Activated T-helper 17 cell treated with anti-CD3 and anti-CD28 coated beads, Interleukin-2, amount 50 U/mL, for 72 hours (primary cell): ENCODE data around the gene RBBP8NL. TPM values are rescaled to one million over a fixed set of nuclear protein-coding genes. Genes with fewer than 3 reads are reported as not detected.
A peak's percentile ranks its signal among the peaks of the same experiment; 100 is the strongest.

Experiments
- ATAC-seq: fragments of 150-1000 bp; cut with Tn5 transposase; replicated peaks from 2 replicates; pipeline ENCODE4 v1.10.0; 2021; ENCODE audit warnings: mild to moderate bottlenecking, moderate library complexity
- H3K27ac Mint-ChIP-seq: one replicate; pipeline ENCODE4 v1.8.0; 2022; ENCODE audit warnings: mixed read lengths
- H3K27me3 Mint-ChIP-seq: one replicate; pipeline ENCODE4 v1.8.0; 2022; ENCODE audit warnings: mixed read lengths
- H3K36me3 Mint-ChIP-seq: one replicate; pipeline ENCODE4 v1.8.0; 2022; ENCODE audit warnings: low read depth, mild to moderate bottlenecking, mixed read lengths
- H3K4me1 Mint-ChIP-seq: one replicate; pipeline ENCODE4 v1.8.0; 2022; ENCODE audit warnings: mixed read lengths
- H3K4me3 Mint-ChIP-seq: one replicate; pipeline ENCODE4 v1.8.0; 2022; ENCODE audit warnings: mild to moderate bottlenecking, mixed read lengths
- H3K9me3 Mint-ChIP-seq: one replicate; pipeline ENCODE4 v1.8.0; 2022; ENCODE audit warnings: mixed read lengths
- total RNA-seq, 2 donors: library from RNA; stranded (reverse); gene quantifications; one replicate each; pipeline ENCODE4 v1.2.3, GENCODE V29; 2022

Gene RBBP8NL
- total RNA-seq, 2 donors from 2014 or later = not detected

DNA sequence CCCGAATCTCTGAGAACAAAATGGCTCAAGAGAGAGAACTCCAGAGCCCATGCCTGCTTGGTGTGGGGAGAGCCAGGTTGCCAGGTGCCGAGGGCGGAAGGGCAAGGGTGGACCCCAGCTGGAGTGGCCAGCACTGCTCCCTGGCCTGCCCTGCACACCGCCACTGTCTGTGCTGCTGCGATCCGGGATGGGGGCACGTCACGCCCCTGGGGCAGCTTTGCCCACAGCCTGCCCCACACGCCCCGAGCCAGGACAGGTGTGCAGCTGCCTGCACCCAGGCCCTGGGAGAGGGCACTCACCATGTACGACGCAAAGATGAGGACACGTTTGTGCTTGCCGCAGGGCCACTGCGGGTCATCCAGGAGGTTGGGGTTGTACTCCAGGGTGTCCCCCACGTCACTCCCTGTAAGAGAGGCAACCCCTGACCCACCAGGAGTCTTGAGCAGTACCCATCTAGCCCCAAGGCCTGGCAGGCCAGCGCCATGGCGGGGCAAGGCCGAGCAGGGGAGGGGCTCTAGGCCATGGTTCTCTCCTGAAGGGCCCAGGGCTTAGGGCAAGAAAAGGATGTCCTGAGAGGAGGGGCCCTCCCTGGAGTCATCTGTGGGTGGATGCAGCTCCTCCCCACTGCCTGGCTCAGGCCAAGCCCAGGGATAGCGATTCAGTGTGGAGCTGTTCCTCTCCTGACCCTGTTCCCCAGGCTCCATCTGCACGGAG, 34.6 kb downstream of the RBBP8NL start:
- Mint-ChIP-seq H3K36me3 (peaks cover 30% of the 10 kb centered on the region), H3K9me3 (no peaks in the 10 kb centered on the region), H3K4me1 (peaks cover 6% of the 10 kb centered on the region), H3K27me3 (no peaks in the 10 kb centered on the region), H3K4me3 (no peak overlapping the region), H3K27ac (no peak overlapping the region)
- ATAC-seq = peak; percentile 3

- H3K27me3 Mint-ChIP-seq = no peaks in the 10 kb centered on the region
- H3K4me3 Mint-ChIP-seq = no peak overlapping the region
- H3K9me3 Mint-ChIP-seq = no peaks in the 10 kb centered on the region
- H3K36me3 Mint-ChIP-seq = peaks cover 37% of the 10 kb centered on the region
- H3K27ac Mint-ChIP-seq = no peak overlapping the region
- peaks cover 6% of the 10 kb centered on the region for H3K4me1 Mint-ChIP-seq
- no peak for ATAC-seq
Measured at GRCh38 chr20:62392077-62392418, 35.3 kb downstream of the RBBP8NL start.

DNA sequence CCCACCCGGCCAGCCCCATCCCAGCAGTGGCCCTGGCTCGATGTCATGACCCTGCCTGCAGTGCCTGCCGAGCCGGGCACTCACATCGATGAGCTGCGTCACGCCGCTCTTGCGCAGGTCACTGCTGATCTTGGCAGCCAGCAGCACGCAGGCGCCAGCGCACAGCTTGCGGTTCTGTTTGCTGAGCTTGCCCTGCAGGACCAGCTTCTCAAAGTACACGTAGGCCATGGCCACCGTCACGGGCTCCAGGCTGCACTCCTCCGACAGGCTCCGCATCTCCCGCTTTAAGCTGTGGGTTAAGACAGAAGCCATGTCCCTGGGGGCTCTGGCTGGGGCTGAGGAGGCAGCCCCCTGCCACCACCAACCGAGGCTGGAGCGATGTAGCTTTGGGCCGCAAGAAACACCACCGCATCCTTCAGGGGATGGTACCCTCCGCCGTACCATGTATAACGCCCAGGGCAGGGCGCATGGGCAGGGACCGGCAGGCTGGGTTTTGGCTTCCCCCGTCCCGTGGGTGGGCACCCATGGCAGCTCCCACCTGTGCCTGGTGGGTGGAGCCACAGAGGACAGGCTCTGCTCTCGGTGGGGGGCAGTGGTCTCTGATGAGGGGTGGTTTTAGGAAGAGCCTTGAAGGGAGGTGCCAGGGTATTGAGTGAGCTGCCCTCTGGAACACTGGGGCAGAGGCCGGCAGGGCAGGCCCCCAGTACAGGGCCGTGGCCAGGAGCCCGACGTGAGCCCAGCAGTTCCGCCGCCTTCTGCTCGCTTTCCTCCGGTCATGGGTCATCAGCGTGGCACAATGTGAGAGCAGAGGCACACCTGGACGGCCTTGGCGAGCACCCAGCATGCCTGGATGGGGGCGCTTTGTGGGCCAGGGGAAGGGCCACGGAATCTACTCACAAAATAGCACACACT, 35.9 kb downstream of the RBBP8NL start:
- Mint-ChIP-seq H3K27ac (no peak overlapping the region), H3K27me3 (no peaks in the 10 kb centered on the region), H3K4me1 (peaks cover 6% of the 10 kb centered on the region), H3K36me3 (peaks cover 42% of the 10 kb centered on the region), H3K4me3 (no peak overlapping the region), H3K9me3 (no peaks in the 10 kb centered on the region)
- ATAC-seq = no peak

GRCh38 chr20:62390317-62391164, 36.8 kb downstream of the RBBP8NL start:
- Mint-ChIP-seq H3K4me3 (no peak overlapping the region), H3K27ac (no peak overlapping the region), H3K9me3 (no peaks in the 10 kb centered on the region), H3K27me3 (no peaks in the 10 kb centered on the region), H3K36me3 (peaks cover 42% of the 10 kb centered on the region), H3K4me1 (peaks cover 6% of the 10 kb centered on the region)
- no peak for ATAC-seq

- Mint-ChIP-seq H3K27me3 (no peaks in the 10 kb centered on the region), H3K36me3 (peaks cover 42% of the 10 kb centered on the region), H3K4me3 (peak overlapping the region; percentile 95), H3K27ac (no peak overlapping the region), H3K4me1 (peaks cover 6% of the 10 kb centered on the region), H3K9me3 (no peaks in the 10 kb centered on the region)
- ATAC-seq = no peak
Measured at GRCh38 chr20:62389601-62390087, 37.7 kb downstream of the RBBP8NL start.

- no peaks in the 10 kb centered on the region for H3K9me3 Mint-ChIP-seq
- peaks cover 6% of the 10 kb centered on the region for H3K4me1 Mint-ChIP-seq
- H3K36me3 Mint-ChIP-seq = peaks cover 42% of the 10 kb centered on the region
- no peaks in the 10 kb centered on the region for H3K27me3 Mint-ChIP-seq
- peak overlapping the region; percentile 94 for H3K27ac Mint-ChIP-seq
- H3K4me3 Mint-ChIP-seq = peak overlapping the region; percentile 95
- ATAC-seq = no peak
Measured at GRCh38 chr20:62388839-62389600, 38.3 kb downstream of the RBBP8NL start.

- Mint-ChIP-seq H3K36me3 (peaks cover 46% of the 10 kb centered on the region), H3K27ac (peak overlapping the region; percentile 94), H3K9me3 (no peaks in the 10 kb centered on the region), H3K27me3 (no peaks in the 10 kb centered on the region), H3K4me3 (peak overlapping the region; percentile 95), H3K4me1 (peaks cover 11% of the 10 kb centered on the region)
- ATAC-seq = no peak
Measured at GRCh38 chr20:62387933-62388635, 39.3 kb downstream of the RBBP8NL start.

- H3K36me3 Mint-ChIP-seq = peaks cover 46% of the 10 kb centered on the region
- no peaks in the 10 kb centered on the region for H3K27me3 Mint-ChIP-seq
- peak overlapping the region; percentile 94 for H3K27ac Mint-ChIP-seq
- H3K9me3 Mint-ChIP-seq = no peaks in the 10 kb centered on the region
- peak overlapping the region; percentile 95 for H3K4me3 Mint-ChIP-seq
- H3K4me1 Mint-ChIP-seq = peaks cover 14% of the 10 kb centered on the region
- no peak for ATAC-seq
Measured at GRCh38 chr20:62387219-62387913, 40.0 kb downstream of the RBBP8NL start.

DNA sequence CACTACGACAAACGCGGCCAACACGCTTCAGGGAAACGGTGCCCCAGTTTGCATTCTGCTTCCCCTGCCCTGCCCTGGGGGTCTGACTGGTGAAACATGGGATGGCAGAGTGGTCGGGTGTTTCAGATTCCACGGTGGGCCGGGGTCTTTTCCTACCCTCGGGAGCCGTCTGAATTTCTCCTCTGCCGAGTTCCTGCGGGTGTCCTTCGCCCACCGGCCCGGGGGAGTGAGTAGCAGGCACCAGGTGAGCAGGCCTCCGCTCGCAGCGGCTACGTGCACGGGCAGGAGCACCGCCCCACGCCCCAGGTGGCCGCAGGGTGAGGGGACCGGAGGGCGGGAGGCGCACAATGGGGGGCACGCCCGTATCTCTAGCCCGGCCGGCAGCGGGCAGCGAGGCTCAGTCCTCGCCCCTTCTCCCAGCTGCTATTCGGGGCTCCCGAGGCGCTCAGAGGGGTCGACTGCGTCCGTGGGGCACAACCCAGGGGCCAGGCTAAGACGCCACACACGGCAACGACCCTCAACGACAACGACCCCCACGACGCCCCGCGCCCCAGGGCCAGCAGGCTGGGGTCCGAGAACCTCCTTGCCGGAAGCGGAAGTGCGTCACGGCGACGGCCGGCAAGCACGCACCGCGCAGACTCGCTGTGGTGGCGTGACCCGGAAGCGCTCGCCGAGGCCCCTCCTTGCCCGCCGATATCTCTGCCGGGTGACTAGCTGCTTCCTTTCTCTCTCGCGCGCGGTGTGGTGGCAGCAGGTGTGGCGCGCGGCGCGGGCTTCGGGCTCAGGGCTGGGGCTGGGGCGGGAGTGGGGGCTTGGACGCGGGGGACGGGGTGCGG, 40.7 kb downstream of the RBBP8NL start, which contains the start of gene RPS21:
RPS21 (plus strand) TSS at position 721 of the 836 bp plus-strand sequence. CDS start 236 bp downstream, outside the sequence.
- H3K9me3 Mint-ChIP-seq = no peaks in the 10 kb centered on the region
- H3K27me3 Mint-ChIP-seq = no peaks in the 10 kb centered on the region
- peak; percentile 96 for ATAC-seq
- peak within 1 kb of the TSS; percentile 94 for H3K27ac Mint-ChIP-seq
- H3K4me3 Mint-ChIP-seq = peak within 1 kb of the TSS; percentile 95
- H3K4me1 Mint-ChIP-seq = peaks cover 20% of the 10 kb centered on the region
- H3K36me3 Mint-ChIP-seq = peaks cover 53% of the 10 kb centered on the region

DNA sequence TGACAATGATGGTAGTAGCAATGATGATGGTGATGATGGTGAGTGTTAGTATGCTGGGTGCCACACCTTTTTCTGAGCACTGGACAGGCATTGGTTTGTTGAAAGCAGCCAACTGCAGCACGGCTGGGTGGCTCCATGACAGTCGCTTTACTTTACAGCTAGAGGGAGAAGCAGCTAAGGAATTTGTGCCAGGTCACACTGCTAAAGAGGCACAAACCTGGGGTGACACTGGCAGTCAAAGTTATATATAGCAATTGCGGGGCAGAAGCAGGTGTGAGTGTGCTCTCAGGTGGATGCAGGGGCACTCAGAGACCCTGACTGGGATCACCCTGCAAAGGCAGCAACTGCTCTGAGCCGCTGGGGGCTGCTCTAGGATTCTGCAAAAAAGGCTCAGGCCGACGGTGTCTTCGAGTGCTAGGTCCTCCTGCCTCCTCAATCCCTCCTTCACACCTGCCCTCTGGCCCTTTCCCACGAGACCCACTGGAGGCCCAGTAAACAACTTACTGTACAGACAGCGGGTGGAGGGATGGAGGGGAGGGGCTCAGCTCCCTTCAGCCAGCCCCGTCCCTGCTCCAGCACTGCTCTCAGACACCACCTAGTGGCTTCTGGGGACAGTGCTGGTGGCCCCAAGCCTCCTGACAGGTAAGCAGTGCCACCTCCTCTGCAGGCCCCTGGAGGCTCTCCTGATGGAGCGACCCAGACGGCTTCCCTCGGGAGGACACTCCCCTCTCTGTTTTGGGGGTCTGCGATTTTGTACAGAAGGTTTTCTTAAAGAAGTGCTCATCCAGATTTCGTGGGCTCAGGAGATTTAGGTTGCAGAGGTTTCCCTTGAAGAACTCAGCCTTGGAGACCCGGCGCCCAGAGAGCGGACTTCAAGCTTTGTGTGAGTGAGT, 44.8 kb downstream of the RBBP8NL start:
- H3K4me3 Mint-ChIP-seq = no peak overlapping the region
- peaks cover 14% of the 10 kb centered on the region for H3K4me1 Mint-ChIP-seq
- peaks cover 21% of the 10 kb centered on the region for H3K36me3 Mint-ChIP-seq
- no peaks in the 10 kb centered on the region for H3K27me3 Mint-ChIP-seq
- peak; percentile 72 for ATAC-seq
- H3K27ac Mint-ChIP-seq = no peak overlapping the region
- no peaks in the 10 kb centered on the region for H3K9me3 Mint-ChIP-seq

- H3K27ac Mint-ChIP-seq = no peak overlapping the region
- ATAC-seq = no peak
- peaks cover 14% of the 10 kb centered on the region for H3K36me3 Mint-ChIP-seq
- H3K9me3 Mint-ChIP-seq = no peaks in the 10 kb centered on the region
- H3K4me3 Mint-ChIP-seq = no peak overlapping the region
- no peaks in the 10 kb centered on the region for H3K27me3 Mint-ChIP-seq
- peaks cover 14% of the 10 kb centered on the region for H3K4me1 Mint-ChIP-seq
Measured at GRCh38 chr20:62381842-62382241, 45.5 kb downstream of the RBBP8NL start.
